Uterus (tissue), 4 donors: ENCODE measurements around the gene ARHGEF16. TPM values are rescaled to one million over a fixed set of nuclear protein-coding genes. Genes with fewer than 3 reads are reported as not detected.
A peak's percentile ranks its signal among the peaks of the same experiment; 100 is the strongest.

Source experiments
- DNase-seq, 2 donors: peaks; one replicate each; pipeline ENCODE4 v3.0.0-alpha.2; 2019 to 2020
- H3K27ac ChIP-seq, 2 donors: fragments of 200-600 bp; sonication (generic); 1 replicate in 1 of 2; 2 replicates in 1 of 2; pipeline ENCODE4 v1.5.1; 2016 to 2018
- H3K27me3 ChIP-seq, 2 donors: fragments of 200-600 bp; sonication (generic); one replicate each; pipeline ENCODE4 v1.5.1; 2018 to 2019; ENCODE audit warnings: control low read depth in 1 of 2
- H3K36me3 ChIP-seq, 2 donors: fragments of 200-600 bp; sonication (generic); one replicate each; pipeline ENCODE4 v1.5.1; 2019; ENCODE audit warnings: control low read depth in 1 of 2
- H3K4me1 ChIP-seq, 2 donors: fragments of 200-600 bp; sonication (generic); one replicate each; pipeline ENCODE4 v1.5.1; 2018 to 2019; ENCODE audit warnings: control low read depth in 1 of 2
- H3K4me3 ChIP-seq, 2 donors: fragments of 200-600 bp; sonication (generic); 1 replicate in 1 of 2; 2 replicates in 1 of 2; pipeline ENCODE4 v1.5.1; 2018 to 2019; ENCODE audit warnings: mild to moderate bottlenecking in 1 of 2
- H3K9me3 ChIP-seq, 2 donors: fragments of 200-600 bp; sonication (generic); one replicate each; pipeline ENCODE4 v1.5.1; 2019; ENCODE audit warnings: control low read depth in 1 of 2
- CTCF ChIP-seq, 4 experiments: fragments of 200-600 bp in 2 of 4; fragments of 450-650 bp in 2 of 4; sonication (generic) in 2 of 4; IDR thresholded peaks; one replicate each; pipeline ENCODE4 v1.5.1; 2016 to 2019; ENCODE audit warnings: antibody characterized with exemption in 4 of 4, mild to moderate bottlenecking in 2 of 4, moderate library complexity in 1 of 4
- POLR2A ChIP-seq, 2 donors: fragments of 450-650 bp; IDR thresholded peaks; one replicate each; pipeline ENCODE4 v1.6.1; 2016; ENCODE audit warnings: antibody characterized with exemption in 2 of 2, mild to moderate bottlenecking in 1 of 2, moderate library complexity in 1 of 2
- intact Hi-C: fragments of 100-400 bp; cut with DNase I; formaldehyde crosslinking; loops from one replicate; pipeline ENCODE4 v1.15.1; 2023; ENCODE audit warnings: low total_unique reads
- total RNA-seq, 4 donors: library from RNA; depleted of rRNA in 3 of 4; stranded (reverse); fragments of >200 nt in 3 of 4; gene quantifications; one replicate each; pipeline versions ENCODE4 v1.1.0 to v1.2.4, GENCODE V29; 2014 to 2023
- donor health status: DM: yes; HTN: yes; CAD: no.

Gene ARHGEF16
- total RNA-seq, 4 donors from 2014 or later, result 0.29 to 2.3 (median 1.2) TPM; not detected in 1

- peak overlapping the region; percentile 28 to 72 for H3K4me3 ChIP-seq
- TF ChIP-seq POLR2A (IDR thresholded peaks at IDR 0.05) (no peak), CTCF (IDR thresholded peaks at IDR 0.05) (no peak)
- no peaks in the 10 kb centered on the region for H3K9me3 ChIP-seq
- H3K4me1 ChIP-seq, result no peaks in the 10 kb centered on the region
- no peaks in the 10 kb centered on the region for H3K27me3 ChIP-seq
- intact Hi-C loops, result no loop called here
- no peaks in the 10 kb centered on the region for H3K36me3 ChIP-seq
- H3K27ac ChIP-seq, result peak overlapping the region; percentile 40 to 75
- no peak for DNase-seq
These were observed 75.8 kb downstream of the ARHGEF16 start for GRCh38 chr1:3530086-3530925.

Other genes with a start within 250 kb of the ARHGEF16 start
- gene MEGF6, start 156.8 kb downstream of the ARHGEF16 start, total RNA-seq, result 10 to 100 TPM in 3 of 4 donors, under 1 TPM in 1; 0.88 to 69.0 (median 36.9) TPM
- 10 to 100 TPM; 18.7 to 43.4 (median 29.6) TPM for gene TPRG1L, start 170.3 kb downstream of the ARHGEF16 start, total RNA-seq
- gene WRAP73, start 195.4 kb downstream of the ARHGEF16 start, total RNA-seq, result 10 to 100 TPM in 3 of 4 donors, 1 to 10 TPM in 1; 4.6 to 31.7 (median 25.0) TPM
- under 1 TPM in 2 of 4 donors, not detected in 2; 0.30 to 0.76 TPM for gene TP73, start 197.9 kb downstream of the ARHGEF16 start, total RNA-seq